Small intestine (tissue), 7 donors: ENCODE data around the gene COG4. TPM values are rescaled to one million over a fixed set of nuclear protein-coding genes. Genes with fewer than 3 reads are reported as not detected.

Experiments used
- DNase-seq, 2 donors: peaks; one replicate each; pipeline versions ENCODE4 v3.0.0 to v3.0.0-alpha.2; 2013
- FAIRE-seq: peaks from 2 replicates; lab custom pipeline; 2012; peaks lifted over from hg19 to GRCh38; lab: Jason Lieb, UNC
- H3K27ac ChIP-seq, 3 donors: one replicate each; pipeline ENCODE4 v1.5.1; 2013; ENCODE audit warnings: low read length in 2 of 3, mild to moderate bottlenecking in 2 of 3, control low read depth in 1 of 3, inconsistent platforms in 1 of 3, low read depth in 1 of 3, moderate library complexity in 1 of 3
- H3K27me3 ChIP-seq, 3 donors: one replicate each; pipeline ENCODE4 v1.6.1; 2013; ENCODE audit warnings: low read length in 3 of 3, inconsistent platforms in 1 of 3; ENCODE audit not compliant: control insufficient read depth in 3 of 3, insufficient read depth in 3 of 3
- H3K36me3 ChIP-seq, 3 donors: one replicate each; pipeline ENCODE4 v1.6.1; 2013; ENCODE audit warnings: low read length in 3 of 3, inconsistent platforms in 1 of 3, low read depth in 1 of 3, mild to moderate bottlenecking in 1 of 3, moderate library complexity in 1 of 3; ENCODE audit not compliant: control insufficient read depth in 3 of 3, insufficient read depth in 2 of 3
- H3K4me1 ChIP-seq, 3 donors: one replicate each; pipeline ENCODE4 v1.6.1; 2013; ENCODE audit warnings: low read length in 2 of 3, inconsistent platforms in 1 of 3, low read depth in 1 of 3, mild to moderate bottlenecking in 1 of 3, moderate library complexity in 1 of 3; ENCODE audit not compliant: control insufficient read depth in 3 of 3, insufficient read depth in 2 of 3
- H3K4me3 ChIP-seq, 3 donors: one replicate each; pipeline ENCODE4 v1.5.1; 2013; ENCODE audit warnings: low read length in 3 of 3, control low read depth in 1 of 3, inconsistent platforms in 1 of 3, low read depth in 1 of 3, mild to moderate bottlenecking in 1 of 3, moderate library complexity in 1 of 3
- H3K9me3 ChIP-seq, 2 donors: one replicate each; pipeline ENCODE4 v1.6.1; 2013; ENCODE audit warnings: low read depth in 1 of 2, low read length in 1 of 2; ENCODE audit not compliant: control insufficient read depth in 2 of 2, insufficient read depth in 1 of 2
- WGBS, 3 donors: extraction: QIAGEN DNeasy Blood & Tissue Kit; methylation state at CpG; one replicate each; pipeline ENCODE4 v1.1.7; 2013; 5-methylcytosine and 5-hydroxymethylcytosine counted together
- polyA plus RNA-seq, 4 donors: library from polyadenylated mRNA; stranded (reverse) in 3 of 4; unstranded in 1 of 4; fragments of 200-250 nt in 3 of 4; fragments of 120-200 nt in 1 of 4; gene quantifications; one replicate each; pipeline versions ENCODE4 v1.2.1 to v1.2.3, GENCODE V29; 2013
- donor health status: healthy with polysubstance abuse.
- donor health status: control.
- donor health status: control.
- donor health status: Bipolar disorder and iron deficiency.
- donor health status: healthy.

COG4 gene
- polyA plus RNA-seq, 4 donors, result 48.1 to 93.5 (median 54.3) TPM

GRCh38 chr16:70466805-70467076 is 56.6 kb downstream of the COG4 start:
- Histone ChIP-seq H3K27me3 (no peaks in the 10 kb centered on the region), H3K9me3 (no peaks in the 10 kb centered on the region), H3K27ac (no peak overlapping the region), H3K36me3 (peaks cover 0 to 94% (median 1%) of the 10 kb centered on the region in 3 donors), H3K4me1 (peaks cover 0 to 6% (median 0%) of the 10 kb centered on the region in 3 donors), H3K4me3 (no peak overlapping the region)
- FAIRE-seq, result no peak
- 83 to 96% (median 83%) methylated on average over 7 of the region's 7 CpGs for WGBS, 3 donors
- DNase-seq, result no peak

- Histone ChIP-seq H3K4me1 (peaks cover 0 to 6% (median 0%) of the 10 kb centered on the region in 3 donors), H3K9me3 (no peaks in the 10 kb centered on the region), H3K27me3 (no peaks in the 10 kb centered on the region), H3K4me3 (no peak overlapping the region), H3K27ac (no peak overlapping the region), H3K36me3 (peaks cover 0 to 95% (median 1%) of the 10 kb centered on the region in 3 donors)
- DNase-seq (peak in 1 of 2 donors; percentile 36), FAIRE-seq (no peak)
- WGBS, 3 donors, result 85 to 89% (median 88%) methylated on average over 13 of the region's 13 CpGs
Observed at GRCh38 chr16:70465999-70466804, 57.2 kb downstream of the COG4 start.

DNA sequence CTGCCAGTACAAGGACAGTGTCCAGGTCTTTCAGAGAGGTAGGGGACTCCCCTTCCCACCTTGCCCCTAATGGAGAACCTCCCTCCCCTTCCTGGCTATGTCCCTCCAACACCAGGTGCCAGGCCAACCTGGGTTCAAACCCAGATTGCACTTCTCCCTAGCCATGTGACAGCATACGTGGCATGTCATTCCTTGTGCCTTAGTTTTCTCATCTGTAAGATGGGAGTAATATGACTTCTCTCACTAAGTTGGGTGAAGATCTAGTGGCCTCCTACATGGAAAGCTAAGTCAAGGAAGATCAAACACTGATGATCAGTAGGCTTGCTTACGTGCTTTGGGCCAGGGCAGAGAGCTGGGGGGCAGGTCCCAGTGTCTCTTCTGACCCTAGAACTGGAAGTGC is 60.1 kb downstream of the COG4 start:
- peaks cover 0 to 10% (median 2%) of the 10 kb centered on the region in 3 donors for H3K4me1 ChIP-seq
- no peak overlapping the region for H3K4me3 ChIP-seq
- FAIRE-seq, result no peak
- 94 to 100% (median 96%) methylated on average over 2 of the region's 2 CpGs for WGBS, 3 donors
- peaks cover 0 to 77% (median 0%) of the 10 kb centered on the region in 3 donors for H3K36me3 ChIP-seq
- no peak overlapping the region for H3K27ac ChIP-seq
- no peak for DNase-seq
- no peaks in the 10 kb centered on the region for H3K9me3 ChIP-seq
- no peaks in the 10 kb centered on the region for H3K27me3 ChIP-seq

GRCh38 chr16:70460737-70461261 is 62.6 kb downstream of the COG4 start:
- no peak for DNase-seq
- FAIRE-seq, result no peak
- no peaks in the 10 kb centered on the region for H3K9me3 ChIP-seq
- H3K36me3 ChIP-seq, result peaks cover 0 to 56% (median 0%) of the 10 kb centered on the region in 3 donors
- no peaks in the 10 kb centered on the region for H3K27me3 ChIP-seq
- 64 to 91% (median 83%) methylated on average over 8 of the region's 8 CpGs for WGBS, 3 donors
- no peak overlapping the region for H3K4me3 ChIP-seq
- peaks cover 2 to 13% (median 5%) of the 10 kb centered on the region in 3 donors for H3K4me1 ChIP-seq
- H3K27ac ChIP-seq, result peak overlapping the region in 1 of 3 donors; percentile 8

DNA sequence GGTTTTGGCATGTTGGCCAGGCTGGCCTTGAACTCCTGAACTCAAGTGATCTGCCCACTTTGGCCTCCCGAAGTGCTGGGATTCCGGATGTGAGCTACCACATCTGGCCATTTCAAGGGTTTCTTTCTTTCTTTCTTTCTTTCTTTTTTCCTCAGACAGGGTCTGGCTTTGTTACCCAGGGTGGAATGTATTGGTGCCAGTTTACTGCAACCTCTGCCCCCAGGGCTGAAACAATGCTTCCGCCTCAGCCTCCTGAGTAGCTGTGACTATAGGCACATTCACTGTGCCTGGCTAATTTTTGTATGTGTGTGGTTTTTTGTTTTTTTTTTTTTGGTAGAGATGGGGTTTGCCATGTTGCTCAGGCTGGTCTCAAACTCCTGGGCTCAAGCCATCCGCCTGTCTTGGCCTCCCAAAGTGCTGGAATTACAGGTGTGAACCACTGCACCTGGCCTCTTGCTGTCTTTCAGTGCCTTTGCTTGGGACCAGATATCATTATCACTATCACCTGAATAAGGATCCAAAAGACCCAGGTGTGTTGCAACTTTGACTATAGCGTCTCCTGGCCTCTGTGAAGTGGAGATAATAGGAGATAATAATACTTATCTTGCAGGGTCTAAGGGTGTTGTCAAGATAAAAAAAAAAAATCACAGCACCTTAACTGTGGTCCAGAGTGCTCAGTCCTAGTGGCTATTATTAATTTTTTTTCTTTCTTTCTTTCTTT is 65.7 kb downstream of the COG4 start:
- H3K4me3 ChIP-seq, result no peak overlapping the region
- peak overlapping the region in 1 of 3 donors; percentile 19 for H3K27ac ChIP-seq
- WGBS, 3 donors, result 40 to 77% (median 60%) methylated on average over 5 of the region's 5 CpGs
- DNase-seq (peak in 1 of 2 donors; percentile 54), FAIRE-seq (no peak)
- peaks cover 0 to 25% (median 0%) of the 10 kb centered on the region in 3 donors for H3K36me3 ChIP-seq
- H3K27me3 ChIP-seq, result no peaks in the 10 kb centered on the region
- H3K9me3 ChIP-seq, result no peaks in the 10 kb centered on the region
- peaks cover 2 to 19% (median 5%) of the 10 kb centered on the region in 3 donors for H3K4me1 ChIP-seq

GRCh38 chr16:70455910-70456309 is 67.4 kb downstream of the COG4 start:
- no peak for FAIRE-seq
- Histone ChIP-seq H3K27ac (no peak overlapping the region), H3K4me3 (no peak overlapping the region)

GRCh38 chr16:70454222-70455034 is 68.9 kb downstream of the COG4 start, which contains the start of gene FCSK:
TSS of gene FCSK (plus strand) at chr16:70454595. CDS start at chr16:70463191, 8,596 bp downstream.
- Histone ChIP-seq H3K4me3 (peak within 1 kb of the TSS; percentile 85 to 95 (median 90)), H3K27ac (peak within 1 kb of the TSS; percentile 93 to 97 (median 96)), H3K27me3 (no peaks in the 10 kb centered on the region), H3K9me3 (peaks cover 0 to 5% of the 10 kb centered on the region in 2 donors), H3K36me3 (peaks cover 0 to 3% (median 0%) of the 10 kb centered on the region in 3 donors), H3K4me1 (peaks cover 0 to 19% (median 5%) of the 10 kb centered on the region in 3 donors)
- 0% methylated on average over 54 to 67 of the region's 67 CpGs for WGBS, 3 donors
- FAIRE-seq, result no peak
- peak; percentile 82 to 90 for DNase-seq

More at GRCh38 chr16:70455910-70456309, 67.4 kb downstream of the COG4 start:
- Histone ChIP-seq H3K36me3 (peaks cover 0 to 8% (median 0%) of the 10 kb centered on the region in 3 donors), H3K4me1 (peaks cover 2 to 19% (median 5%) of the 10 kb centered on the region in 3 donors), H3K9me3 (no peaks in the 10 kb centered on the region), H3K27me3 (no peaks in the 10 kb centered on the region)
- no peak for DNase-seq
- WGBS, 3 donors, result 87 to 93% (median 89%) methylated on average over 7 of the region's 7 CpGs
